Ovary (tissue), 9 donors: ENCODE measurements around the gene TCEANC. TPM values are rescaled to one million over a fixed set of nuclear protein-coding genes. Genes with fewer than 3 reads are reported as not detected.

Experiments used
- DNase-seq, 5 donors: peaks; one replicate each; pipeline ENCODE4 v3.0.0-alpha.2; 2019 to 2020
- H3K27ac ChIP-seq, 2 donors: fragments of 200-600 bp; one replicate each; pipeline versions ENCODE4 v1.5.1 to v1.8.0; 2019 to 2022
- H3K27me3 ChIP-seq: fragments of 200-600 bp; one replicate; pipeline ENCODE4 v1.8.0; 2022
- H3K36me3 ChIP-seq: fragments of 200-600 bp; sonication (generic); one replicate; pipeline ENCODE4 v1.5.1; 2019
- H3K4me1 ChIP-seq: one replicate; pipeline ENCODE4 v1.8.1; 2013; ENCODE audit warnings: mild to moderate bottlenecking, moderate library complexity; ENCODE audit not compliant: insufficient read depth
- H3K4me3 ChIP-seq: fragments of 200-600 bp; sonication (generic); one replicate; pipeline ENCODE4 v1.5.1; 2017
- H3K9me3 ChIP-seq, 2 donors: fragments of 200-600 bp in 1 of 2; sonication (generic) in 1 of 2; one replicate each; pipeline versions ENCODE4 v1.5.1 to v1.8.1; 2013 to 2019; ENCODE audit warnings: mild to moderate bottlenecking in 1 of 2, moderate library complexity in 1 of 2
- CTCF ChIP-seq, 3 donors: fragments of 450-650 bp in 2 of 3; fragments of 200-600 bp in 1 of 3; IDR thresholded peaks; one replicate each; pipeline versions ENCODE4 v1.5.1 to v1.8.0; 2016 to 2022; ENCODE audit warnings: antibody characterized with exemption in 3 of 3, mild to moderate bottlenecking in 1 of 3
- EP300 ChIP-seq: sonication (generic); formaldehyde crosslinking; IDR thresholded peaks from one replicate; pipeline ENCODE4 v1.6.1; 2017; ENCODE audit warnings: antibody characterized with exemption
- POLR2A ChIP-seq: fragments of 450-650 bp; IDR thresholded peaks from one replicate; pipeline ENCODE4 v1.6.1; 2017; ENCODE audit warnings: antibody characterized with exemption, mild to moderate bottlenecking, moderate library complexity
- WGBS, 3 donors: extraction: QIAGEN DNeasy Blood & Tissue Kit in 1 of 3; methylation state at CpG; one replicate each; pipeline versions ENCODE4 v1.1.5 to v1.1.7; 2013 to 2017; 5-methylcytosine and 5-hydroxymethylcytosine counted together
- intact Hi-C, 4 donors: fragments of 100-400 bp; cut with DNase I; formaldehyde crosslinking; loops; one replicate each; pipeline versions ENCODE4 v1.11.0 to v1.15.1; 2022 to 2023
- polyA plus RNA-seq, 2 donors: library from polyadenylated mRNA; stranded (reverse); fragments of 200-250 nt in 1 of 2; fragments of 350-450 nt in 1 of 2; fragmentation: Illumina TruSeq in 1 of 2; extraction: RNeasy Lipid Tissue Mini Kit (QIAGEN cat#74804) in 1 of 2; gene quantifications; one replicate each; pipeline ENCODE4 v1.2.3, GENCODE V29; 2013 to 2014
- total RNA-seq, 7 donors: library from RNA; depleted of rRNA in 2 of 7; stranded (reverse); fragments of >200 nt in 2 of 7; fragmentation: NEBNext Ultra II Directional in 3 of 7; extraction: Animal tissue kit (Norgen Biotek cat#: 25700) in 3 of 7; gene quantifications; one replicate each; pipeline versions ENCODE4 v1.1.0 to v1.2.4, GENCODE V29; 2016 to 2023
- donor health status: DM: no; HTN: no; CAD: no; lungs with moderate emphysema.
- donor health status: DM: no; HTN: no; CAD: no.
- donor health status: Bipolar disorder and iron deficiency.
- donor health status: DM: yes; HTN: yes; CAD: no.
- donor health status: DM: no; HTN: no; CAD: no.
- donor health status: DM: yes; HTN: yes; CAD: no.

Gene TCEANC
- total and polyA plus RNA-seq, 9 donors, result 2.6 to 9.2 (median 4.2) TPM

- DNase-seq, result no peak
- peaks cover 14% of the 10 kb centered on the region for H3K4me1 ChIP-seq
- H3K4me3 ChIP-seq, result peak overlapping the region; percentile 61
- no peaks in the 10 kb centered on the region for H3K36me3 ChIP-seq
- no peaks in the 10 kb centered on the region for H3K9me3 ChIP-seq
- no peaks in the 10 kb centered on the region for H3K27me3 ChIP-seq
- 4% methylated on average over 16 of the region's 16 CpGs for WGBS, 3 donors
- peak overlapping the region; percentile 84 to 90 for H3K27ac ChIP-seq
- TF ChIP-seq POLR2A (no peak), CTCF (IDR thresholded peaks at IDR 0.05) (no peak), EP300 (no peak)
- intact Hi-C loops, result no loop called here
Measured at GRCh38 chrX:13689741-13690211, 36.8 kb downstream of the TCEANC start.

GRCh38 chrX:13690836-13691235, 37.9 kb downstream of the TCEANC start:
- Histone ChIP-seq H3K36me3 (no peaks in the 10 kb centered on the region), H3K4me1 (peaks cover 14% of the 10 kb centered on the region), H3K4me3 (peak overlapping the region; percentile 61), H3K27me3 (no peaks in the 10 kb centered on the region), H3K27ac (no peak overlapping the region), H3K9me3 (no peaks in the 10 kb centered on the region)
- no peak for DNase-seq
- WGBS, 3 donors, result 63 to 68% (median 64%) methylated on average over 3 of the region's 3 CpGs
- no peak for TF ChIP-seq EP300
- no peak for TF ChIP-seq CTCF (IDR thresholded peaks at IDR 0.05)
- no peak for TF ChIP-seq POLR2A
- intact Hi-C loops, result no loop called here

GRCh38 chrX:13691841-13692371, 39.0 kb downstream of the TCEANC start:
- Histone ChIP-seq H3K4me1 (peaks cover 15% of the 10 kb centered on the region), H3K27me3 (no peaks in the 10 kb centered on the region), H3K9me3 (no peaks in the 10 kb centered on the region), H3K36me3 (no peaks in the 10 kb centered on the region), H3K4me3 (no peak overlapping the region), H3K27ac (no peak overlapping the region)
- intact Hi-C loops, result no loop called here
- no peak for TF ChIP-seq EP300
- TF ChIP-seq CTCF (IDR thresholded peaks at IDR 0.05), result no peak
- TF ChIP-seq POLR2A, result no peak
- no peak for DNase-seq
- 54 to 63% (median 58%) methylated on average over 7 of the region's 7 CpGs for WGBS, 3 donors

GRCh38 chrX:13692771-13693231, 39.9 kb downstream of the TCEANC start:
- H3K36me3 ChIP-seq, result no peaks in the 10 kb centered on the region
- H3K4me1 ChIP-seq, result peaks cover 15% of the 10 kb centered on the region
- no peak overlapping the region for H3K4me3 ChIP-seq
- H3K27ac ChIP-seq, result no peak overlapping the region
- intact Hi-C loops, result no loop called here
- TF ChIP-seq EP300 (no peak), POLR2A (no peak), CTCF (IDR thresholded peaks at IDR 0.05) (no peak)
- DNase-seq, result no peak
- no peaks in the 10 kb centered on the region for H3K27me3 ChIP-seq
- WGBS, 3 donors, result 78 to 84% (median 83%) methylated on average over 5 of the region's 5 CpGs
- H3K9me3 ChIP-seq, result no peaks in the 10 kb centered on the region
